Measurements from ENCODE around the gene EIF1B.

DNA sequence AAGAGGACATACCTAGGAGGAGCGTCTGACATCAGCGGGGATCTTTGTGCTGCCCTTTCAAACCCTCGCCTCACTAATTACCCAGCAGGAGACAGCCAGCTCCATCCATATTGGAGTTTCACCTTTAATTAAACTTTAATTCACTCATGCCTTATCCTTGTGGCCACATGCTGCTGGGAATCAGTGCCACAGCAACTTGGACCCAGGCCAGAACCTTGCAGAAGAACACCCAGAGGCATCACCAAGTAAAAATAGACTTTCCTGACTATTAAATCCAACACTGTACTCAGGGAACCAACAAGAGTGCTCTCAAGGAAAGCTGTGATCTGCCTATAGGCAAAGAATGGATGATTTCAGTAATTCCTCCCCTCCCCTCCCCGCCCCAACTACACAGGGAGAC is 23.9 kb downstream of the EIF1B start:
- TF ChIP-seq, protein P1, sequence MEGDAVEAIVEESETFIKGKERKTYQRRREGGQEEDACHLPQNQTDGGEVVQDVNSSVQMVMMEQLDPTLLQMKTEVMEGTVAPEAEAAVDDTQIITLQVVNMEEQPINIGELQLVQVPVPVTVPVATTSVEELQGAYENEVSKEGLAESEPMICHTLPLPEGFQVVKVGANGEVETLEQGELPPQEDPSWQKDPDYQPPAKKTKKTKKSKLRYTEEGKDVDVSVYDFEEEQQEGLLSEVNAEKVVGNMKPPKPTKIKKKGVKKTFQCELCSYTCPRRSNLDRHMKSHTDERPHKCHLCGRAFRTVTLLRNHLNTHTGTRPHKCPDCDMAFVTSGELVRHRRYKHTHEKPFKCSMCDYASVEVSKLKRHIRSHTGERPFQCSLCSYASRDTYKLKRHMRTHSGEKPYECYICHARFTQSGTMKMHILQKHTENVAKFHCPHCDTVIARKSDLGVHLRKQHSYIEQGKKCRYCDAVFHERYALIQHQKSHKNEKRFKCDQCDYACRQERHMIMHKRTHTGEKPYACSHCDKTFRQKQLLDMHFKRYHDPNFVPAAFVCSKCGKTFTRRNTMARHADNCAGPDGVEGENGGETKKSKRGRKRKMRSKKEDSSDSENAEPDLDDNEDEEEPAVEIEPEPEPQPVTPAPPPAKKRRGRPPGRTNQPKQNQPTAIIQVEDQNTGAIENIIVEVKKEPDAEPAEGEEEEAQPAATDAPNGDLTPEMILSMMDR (IDR thresholded peaks at IDR 0.05 in 2 of 3, conservative IDR thresholded peaks at IDR 0.05 in 1 of 3; ENCODE audit: borderline replicate concordance in 1 of 3, insufficient read depth in 1 of 3, low read depth in 2 of 3, low read length in 2 of 3), result no peak
- TF ChIP-seq ZNF274 (IDR thresholded peaks at IDR 0.05; ENCODE audit: low read depth, low read length), result no peak
- no peak for TF ChIP-seq ZFX (IDR thresholded peaks at IDR 0.05)
- TF ChIP-seq EZH2phosphoT487 (IDR thresholded peaks at IDR 0.05; ENCODE audit: borderline replicate concordance), result no peak
- no peak for TF ChIP-seq SP1 (IDR thresholded peaks at IDR 0.05; ENCODE audit: low read depth)
- no peak for TF ChIP-seq POLR2A (IDR thresholded peaks at IDR 0.05; ENCODE audit: borderline replicate concordance, extremely low read depth, insufficient read depth, insufficient read length)
- no peak for TF ChIP-seq CEBPB (IDR thresholded peaks at IDR 0.05; ENCODE audit: low read depth)
- TF ChIP-seq, protein P2, sequence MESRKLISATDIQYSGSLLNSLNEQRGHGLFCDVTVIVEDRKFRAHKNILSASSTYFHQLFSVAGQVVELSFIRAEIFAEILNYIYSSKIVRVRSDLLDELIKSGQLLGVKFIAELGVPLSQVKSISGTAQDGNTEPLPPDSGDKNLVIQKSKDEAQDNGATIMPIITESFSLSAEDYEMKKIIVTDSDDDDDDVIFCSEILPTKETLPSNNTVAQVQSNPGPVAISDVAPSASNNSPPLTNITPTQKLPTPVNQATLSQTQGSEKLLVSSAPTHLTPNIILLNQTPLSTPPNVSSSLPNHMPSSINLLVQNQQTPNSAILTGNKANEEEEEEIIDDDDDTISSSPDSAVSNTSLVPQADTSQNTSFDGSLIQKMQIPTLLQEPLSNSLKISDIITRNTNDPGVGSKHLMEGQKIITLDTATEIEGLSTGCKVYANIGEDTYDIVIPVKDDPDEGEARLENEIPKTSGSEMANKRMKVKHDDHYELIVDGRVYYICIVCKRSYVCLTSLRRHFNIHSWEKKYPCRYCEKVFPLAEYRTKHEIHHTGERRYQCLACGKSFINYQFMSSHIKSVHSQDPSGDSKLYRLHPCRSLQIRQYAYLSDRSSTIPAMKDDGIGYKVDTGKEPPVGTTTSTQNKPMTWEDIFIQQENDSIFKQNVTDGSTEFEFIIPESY (IDR thresholded peaks at IDR 0.05; ENCODE audit: extremely low read depth, insufficient replicate concordance, low read length), result no peak
- TF ChIP-seq ELF1 (IDR thresholded peaks at IDR 0.05; ENCODE audit: borderline replicate concordance, low read depth), result no peak
- no peak for TF ChIP-seq RAD21 (IDR thresholded peaks at IDR 0.05; ENCODE audit: low read depth)
- TF ChIP-seq, protein P3, sequence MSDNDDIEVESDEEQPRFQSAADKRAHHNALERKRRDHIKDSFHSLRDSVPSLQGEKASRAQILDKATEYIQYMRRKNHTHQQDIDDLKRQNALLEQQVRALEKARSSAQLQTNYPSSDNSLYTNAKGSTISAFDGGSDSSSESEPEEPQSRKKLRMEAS (IDR thresholded peaks at IDR 0.05), result no peak
- TF ChIP-seq POLR2AphosphoS5 (IDR thresholded peaks at IDR 0.05; ENCODE audit: low read depth, low read length), result no peak
- TF ChIP-seq SIN3A (IDR thresholded peaks at IDR 0.05; ENCODE audit: low read depth), result no peak
